ENCODE results near the gene RNF103. TPM values are rescaled to one million over a fixed set of nuclear protein-coding genes. Genes with fewer than 3 reads are reported as not detected.

RNF103 gene
- total RNA-seq, 2 donors from 2014 or later, result 16.2 to 44.4 TPM

DNA sequence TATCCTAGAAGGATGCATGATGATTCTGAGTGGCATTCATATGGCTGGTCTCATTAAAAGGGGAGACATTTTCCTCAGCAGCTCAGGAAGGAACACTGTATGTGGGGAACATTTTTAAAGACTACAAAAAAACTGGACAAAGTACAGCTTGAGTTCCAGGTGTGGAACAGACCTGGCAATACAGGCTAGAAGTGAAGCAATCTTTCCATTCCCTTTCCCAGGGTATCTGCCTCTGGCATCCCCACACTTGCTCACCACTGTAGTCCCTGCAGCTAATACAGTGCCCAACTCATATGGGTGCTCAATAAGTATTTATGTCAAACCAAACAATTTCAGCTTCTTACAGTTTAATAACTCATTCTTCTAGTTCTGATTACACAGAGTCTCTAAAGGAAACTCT lies 8.1 kb downstream of the RNF103 start:
- intact Hi-C loops (cut with DNase I), result no loop called here
- DNase-seq (no peak), ATAC-seq (no peak)
- TF ChIP-seq, protein P1, sequence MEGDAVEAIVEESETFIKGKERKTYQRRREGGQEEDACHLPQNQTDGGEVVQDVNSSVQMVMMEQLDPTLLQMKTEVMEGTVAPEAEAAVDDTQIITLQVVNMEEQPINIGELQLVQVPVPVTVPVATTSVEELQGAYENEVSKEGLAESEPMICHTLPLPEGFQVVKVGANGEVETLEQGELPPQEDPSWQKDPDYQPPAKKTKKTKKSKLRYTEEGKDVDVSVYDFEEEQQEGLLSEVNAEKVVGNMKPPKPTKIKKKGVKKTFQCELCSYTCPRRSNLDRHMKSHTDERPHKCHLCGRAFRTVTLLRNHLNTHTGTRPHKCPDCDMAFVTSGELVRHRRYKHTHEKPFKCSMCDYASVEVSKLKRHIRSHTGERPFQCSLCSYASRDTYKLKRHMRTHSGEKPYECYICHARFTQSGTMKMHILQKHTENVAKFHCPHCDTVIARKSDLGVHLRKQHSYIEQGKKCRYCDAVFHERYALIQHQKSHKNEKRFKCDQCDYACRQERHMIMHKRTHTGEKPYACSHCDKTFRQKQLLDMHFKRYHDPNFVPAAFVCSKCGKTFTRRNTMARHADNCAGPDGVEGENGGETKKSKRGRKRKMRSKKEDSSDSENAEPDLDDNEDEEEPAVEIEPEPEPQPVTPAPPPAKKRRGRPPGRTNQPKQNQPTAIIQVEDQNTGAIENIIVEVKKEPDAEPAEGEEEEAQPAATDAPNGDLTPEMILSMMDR (IDR thresholded peaks at IDR 0.05), result no peak
- TF ChIP-seq POLR2A (IDR thresholded peaks at IDR 0.05), result no peak
- peaks cover 46% of the 10 kb centered on the region for H3K4me1 ChIP-seq
- H3K36me3 ChIP-seq (replicated peaks in 1 of 2; ENCODE audit: insufficient read depth in 1 of 2, low read depth in 2 of 2), result peaks cover 4 to 16% of the 10 kb centered on the region in 2 donors
- H3K27ac ChIP-seq, result peak overlapping the region in 1 of 4 donors; percentile 18
- H3K9me3 ChIP-seq, result no peaks in the 10 kb centered on the region
- no peak overlapping the region for H3K4me3 ChIP-seq
- no peaks in the 10 kb centered on the region for H3K27me3 ChIP-seq

DNA sequence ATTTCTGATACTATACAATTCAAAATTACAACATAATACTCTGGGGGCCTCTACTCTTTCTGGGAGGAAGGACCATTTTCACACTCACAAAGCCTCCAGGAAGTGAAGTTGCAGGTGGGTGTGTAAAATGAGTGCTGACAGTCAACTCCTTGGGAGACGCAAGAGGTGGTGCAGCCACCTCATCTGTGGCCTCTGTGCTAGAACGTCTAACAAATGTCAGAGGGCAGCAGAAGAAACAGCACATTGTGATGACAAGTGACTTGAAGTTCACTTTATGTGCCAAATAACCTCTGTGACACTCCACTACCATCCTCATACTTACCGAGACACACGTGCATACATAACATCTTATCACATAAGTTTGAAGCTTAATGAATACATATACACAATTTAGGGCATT lies 10.2 kb downstream of the RNF103 start:
- intact Hi-C loops (cut with DNase I), result no loop called here
- 85 to 90% methylated on average over 4 of the region's 4 CpGs for whole genome bisulfite sequencing, 2 donors

DNA sequence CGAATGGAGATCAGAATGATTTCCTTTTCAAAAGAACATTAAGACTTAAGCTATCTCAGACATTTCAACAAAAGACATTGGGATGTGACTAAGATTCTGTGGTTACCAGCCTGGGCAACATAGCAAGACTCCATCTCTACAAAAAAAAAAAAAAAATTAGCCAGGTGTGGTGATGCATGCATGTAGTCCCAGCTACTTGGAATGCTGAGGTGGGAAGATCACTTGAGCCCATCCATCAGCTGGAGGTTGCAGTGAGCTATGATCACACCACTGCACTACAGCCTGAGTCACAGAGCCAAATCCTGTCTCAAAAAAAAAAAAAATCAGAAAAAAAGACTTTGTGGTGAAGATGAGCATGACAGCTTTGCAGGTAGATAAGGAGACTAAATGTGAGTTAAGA lies 12.8 kb downstream of the RNF103 start:
- ATAC-seq, result no peak

More for the DNA sequence above, 10.2 kb downstream of the RNF103 start:
- H3K4me1 ChIP-seq, result peaks cover 27% of the 10 kb centered on the region
- H3K27ac ChIP-seq, result no peak overlapping the region
- H3K27me3 ChIP-seq, result no peaks in the 10 kb centered on the region
- H3K4me3 ChIP-seq, result no peak overlapping the region
- ATAC-seq (no peak), DNase-seq (no peak)
- no peak for TF ChIP-seq POLR2A (IDR thresholded peaks at IDR 0.05)
- TF ChIP-seq, protein P1 (IDR thresholded peaks at IDR 0.05), result no peak
- peaks cover 8 to 26% of the 10 kb centered on the region in 2 donors for H3K36me3 ChIP-seq (replicated peaks in 1 of 2; ENCODE audit: insufficient read depth in 1 of 2, low read depth in 2 of 2)
- no peaks in the 10 kb centered on the region for H3K9me3 ChIP-seq

DNA sequence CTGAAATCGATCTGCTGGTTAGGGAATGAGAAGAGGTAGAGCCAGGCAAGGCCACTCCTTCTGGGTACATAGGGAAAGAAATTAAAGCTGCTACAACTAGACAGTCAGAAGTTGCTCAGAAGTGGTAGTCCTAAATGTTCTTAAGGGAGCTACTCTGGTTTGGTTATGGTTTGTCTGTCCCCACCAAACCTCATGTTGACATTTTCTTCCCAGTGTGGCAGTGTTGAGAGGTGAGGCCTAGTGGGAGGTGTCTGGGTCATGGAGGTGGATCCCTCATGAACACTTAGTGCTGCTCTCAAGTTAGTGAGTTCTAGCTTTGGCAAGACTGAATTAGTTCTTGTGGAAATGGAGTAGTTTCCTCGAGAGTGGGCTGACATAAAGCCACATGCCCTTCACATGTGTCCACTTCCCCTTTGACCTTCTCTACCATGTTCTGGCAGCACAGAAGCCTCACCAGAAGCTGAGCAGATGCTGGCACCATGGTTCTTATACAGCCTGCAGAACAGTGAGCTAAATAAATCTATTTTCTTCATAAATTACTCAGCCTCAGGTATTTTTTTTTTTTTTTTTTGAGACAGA lies 14.7 kb downstream of the RNF103 start:
- DNase-seq (no peak), ATAC-seq (no peak)
- Histone ChIP-seq H3K9me3 (no peaks in the 10 kb centered on the region), H3K27ac (no peak overlapping the region), H3K36me3 (replicated peaks in 1 of 2; ENCODE audit: insufficient read depth in 1 of 2, low read depth in 2 of 2) (peaks cover 4 to 29% of the 10 kb centered on the region in 2 donors), H3K27me3 (no peaks in the 10 kb centered on the region), H3K4me3 (no peak overlapping the region), H3K4me1 (no peaks in the 10 kb centered on the region)
- 77 to 84% methylated on average over 2 of the region's 2 CpGs for WGBS, 2 donors
- TF ChIP-seq POLR2A (IDR thresholded peaks at IDR 0.05), result no peak
- TF ChIP-seq, protein P1 (IDR thresholded peaks at IDR 0.05), result no peak
- intact Hi-C loops (cut with DNase I), result no loop called here

More for the DNA sequence above, 12.8 kb downstream of the RNF103 start:
- intact Hi-C loops (cut with DNase I), result no loop called here
- H3K27ac ChIP-seq, result no peak overlapping the region
- H3K4me3 ChIP-seq, result no peak overlapping the region
- 95 to 97% methylated on average over 1 of the region's 1 CpG for WGBS, 2 donors
- no peaks in the 10 kb centered on the region for H3K9me3 ChIP-seq
- TF ChIP-seq, protein P1 (IDR thresholded peaks at IDR 0.05), result no peak
- TF ChIP-seq POLR2A (IDR thresholded peaks at IDR 0.05), result no peak
- peaks cover 8 to 27% of the 10 kb centered on the region in 2 donors for H3K36me3 ChIP-seq (replicated peaks in 1 of 2; ENCODE audit: insufficient read depth in 1 of 2, low read depth in 2 of 2)
- no peak for DNase-seq
- H3K27me3 ChIP-seq, result no peaks in the 10 kb centered on the region
- peaks cover 4% of the 10 kb centered on the region for H3K4me1 ChIP-seq

DNA sequence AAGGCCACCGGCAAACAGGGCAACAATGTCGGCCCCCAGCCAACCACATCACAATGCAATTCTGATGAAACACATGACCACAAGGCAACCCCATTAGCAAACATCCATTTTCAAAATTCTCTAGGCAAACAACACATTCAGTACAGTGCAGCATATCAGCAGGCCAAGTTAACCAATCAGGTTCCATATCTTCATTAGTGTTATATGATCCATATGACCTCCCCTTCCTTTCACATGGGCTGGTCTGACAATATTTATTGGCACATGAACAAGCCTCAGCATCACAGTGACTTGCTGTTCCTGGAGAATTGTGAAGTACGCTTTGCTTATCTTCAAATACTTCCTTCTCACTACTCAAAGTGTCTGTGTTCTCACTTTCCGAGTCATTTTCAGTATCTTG lies 19.8 kb downstream of the RNF103 start:
- DNase-seq (no peak), ATAC-seq (no peak)
- intact Hi-C loops (cut with DNase I), result no loop called here
- TF ChIP-seq POLR2A (IDR thresholded peaks at IDR 0.05), result no peak
- TF ChIP-seq, protein P1 (IDR thresholded peaks at IDR 0.05), result no peak
- 89 to 90% methylated on average over 4 of the region's 4 CpGs for WGBS, 2 donors
- no peak overlapping the region for H3K27ac ChIP-seq
- H3K9me3 ChIP-seq, result no peaks in the 10 kb centered on the region
- H3K36me3 ChIP-seq (replicated peaks in 1 of 2; ENCODE audit: insufficient read depth in 1 of 2, low read depth in 2 of 2), result peaks cover 0 to 15% of the 10 kb centered on the region in 2 donors
- H3K4me3 ChIP-seq, result no peak overlapping the region
- H3K27me3 ChIP-seq, result no peaks in the 10 kb centered on the region
- no peaks in the 10 kb centered on the region for H3K4me1 ChIP-seq

Measured in body of pancreas (tissue), 4 donors.